Measurements from ENCODE around the gene DCBLD1. TPM values are rescaled to one million over a fixed set of nuclear protein-coding genes. Genes with fewer than 3 reads are reported as not detected.
A peak's percentile ranks its signal among the peaks of the same experiment; 100 is the strongest.

The DCBLD1 gene
- total RNA-seq, 2 experiments from 2014 or later = 1.3 to 1.4 TPM

- Histone ChIP-seq H3K27ac (ENCODE audit: low read depth in 1 of 2, low read length in 2 of 2) (no peak overlapping the region), H3K4me1 (ENCODE audit: insufficient read depth, low read length) (no peaks in the 10 kb centered on the region), H3K4me3 (ENCODE audit: low read length) (no peak overlapping the region), H3K36me3 (ENCODE audit: insufficient read depth, low read length) (no peaks in the 10 kb centered on the region), H3K9me3 (ENCODE audit: control insufficient read depth in 1 of 2, insufficient read depth in 1 of 2, low read length in 2 of 2) (no peaks in the 10 kb centered on the region), H3K27me3 (ENCODE audit: control insufficient read depth in 1 of 2, insufficient read depth in 2 of 2, low read length in 2 of 2) (peaks cover 5 to 21% of the 10 kb centered on the region in 2 experiments)
- ATAC-seq (ENCODE audit: poor library complexity) (no peak), DNase-seq (no peak)
- peaks cover 63% of the 10 kb centered on the region for H3K27me3 Mint-ChIP-seq
- H3K27ac Mint-ChIP-seq = no peak overlapping the region
- no peak overlapping the region for H3K4me3 Mint-ChIP-seq
- ChIA-PET CTCF (interaction anchor here (1.3 kb wide), 1 partner anchor 23 kb away, joined by 4 read pairs; no protein-coding TSS in a partner anchor), POLR2A (no interaction called here)
- intact Hi-C loops (cut with DNase I, micrococcal nuclease) = no loop called here
- H3K9me3 Mint-ChIP-seq = no peaks in the 10 kb centered on the region
- no peaks in the 10 kb centered on the region for H3K36me3 Mint-ChIP-seq (ENCODE audit: low read depth)
- H3K4me1 Mint-ChIP-seq (ENCODE audit: low read depth) = no peaks in the 10 kb centered on the region
- TF ChIP-seq CTCF (IDR thresholded peaks at IDR 0.05) = no peak
These were observed 9.8 kb upstream of the DCBLD1 start for GRCh38 chr6:117472667-117473066.

- Histone ChIP-seq H3K4me1 (ENCODE audit: insufficient read depth, low read length) (no peaks in the 10 kb centered on the region), H3K36me3 (ENCODE audit: insufficient read depth, low read length) (no peaks in the 10 kb centered on the region), H3K27ac (ENCODE audit: low read depth in 1 of 2, low read length in 2 of 2) (no peak overlapping the region), H3K9me3 (ENCODE audit: control insufficient read depth in 1 of 2, insufficient read depth in 1 of 2, low read length in 2 of 2) (no peaks in the 10 kb centered on the region), H3K27me3 (ENCODE audit: control insufficient read depth in 1 of 2, insufficient read depth in 2 of 2, low read length in 2 of 2) (peaks cover 5 to 21% of the 10 kb centered on the region in 2 experiments), H3K4me3 (ENCODE audit: low read length) (no peak overlapping the region)
- POLR2A ChIA-PET = no interaction called here
- DNase-seq (no peak), ATAC-seq (ENCODE audit: poor library complexity) (no peak)
- no peaks in the 10 kb centered on the region for H3K36me3 Mint-ChIP-seq (ENCODE audit: low read depth)
- H3K4me3 Mint-ChIP-seq = no peak overlapping the region
- no peak for TF ChIP-seq CTCF (IDR thresholded peaks at IDR 0.05)
- CTCF ChIA-PET = interaction anchor here (1.3 kb wide), 1 partner anchor 23 kb away, joined by 4 read pairs; no protein-coding TSS in a partner anchor
- intact Hi-C loops (cut with DNase I, micrococcal nuclease) = no loop called here
- peaks cover 66% of the 10 kb centered on the region for H3K27me3 Mint-ChIP-seq
- H3K4me1 Mint-ChIP-seq (ENCODE audit: low read depth) = no peaks in the 10 kb centered on the region
- no peaks in the 10 kb centered on the region for H3K9me3 Mint-ChIP-seq
- no peak overlapping the region for H3K27ac Mint-ChIP-seq
These were observed 9.1 kb upstream of the DCBLD1 start for GRCh38 chr6:117473401-117473800.

- Histone ChIP-seq H3K9me3 (ENCODE audit: control insufficient read depth in 1 of 2, insufficient read depth in 1 of 2, low read length in 2 of 2) (no peaks in the 10 kb centered on the region), H3K36me3 (ENCODE audit: insufficient read depth, low read length) (no peaks in the 10 kb centered on the region), H3K4me3 (ENCODE audit: low read length) (no peak overlapping the region), H3K4me1 (ENCODE audit: insufficient read depth, low read length) (peaks cover 17% of the 10 kb centered on the region), H3K27me3 (ENCODE audit: control insufficient read depth in 1 of 2, insufficient read depth in 2 of 2, low read length in 2 of 2) (peaks cover 12 to 14% of the 10 kb centered on the region in 2 experiments), H3K27ac (ENCODE audit: low read depth in 1 of 2, low read length in 2 of 2) (no peak overlapping the region)
- ATAC-seq (ENCODE audit: poor library complexity) (peak; percentile 27), DNase-seq (peak in 4 of 14 experiments; percentile 42 to 60 (median 44))
- Mint-ChIP-seq H3K27me3 (peaks cover 70% of the 10 kb centered on the region), H3K27ac (no peak overlapping the region), H3K9me3 (no peaks in the 10 kb centered on the region), H3K4me3 (no peak overlapping the region), H3K36me3 (ENCODE audit: low read depth) (no peaks in the 10 kb centered on the region), H3K4me1 (ENCODE audit: low read depth) (peaks cover 14% of the 10 kb centered on the region)
- intact Hi-C loops (cut with DNase I, micrococcal nuclease) = loop anchor here (1.0 to 2.0 kb wide), 2 partner anchors 78 to 79 kb away; no protein-coding TSS in a partner anchor
- CTCF ChIA-PET = interaction anchor here (0.7 to 1.2 kb wide), 3 partner anchors 28 to 78 kb away, joined by 3 to 6 read pairs (median 4); no protein-coding TSS in a partner anchor
- POLR2A ChIA-PET = interaction anchor here (1.1 kb wide), 1 partner anchor 70 kb away, joined by 3 read pairs; no protein-coding TSS in a partner anchor
- TF ChIP-seq CTCF (IDR thresholded peaks at IDR 0.05) = peak; percentile 25
These were observed 4.3 kb upstream of the DCBLD1 start for GRCh38 chr6:117477988-117478852.
